ENCODE data around the gene PLD6.

- TF ChIP-seq EZH2 (IDR thresholded peaks at IDR 0.05; ENCODE audit: low read length): no peak
- TF ChIP-seq CTCF (optimal IDR thresholded peaks at IDR 0.05 in 1 of 3, IDR thresholded peaks at IDR 0.05 in 1 of 3, conservative IDR thresholded peaks at IDR 0.05 in 1 of 3; ENCODE audit: extremely low read depth in 1 of 3, insufficient read depth in 2 of 3, low read length in 3 of 3): no peak
Observed at GRCh38 chr17:17151055-17151454, 55.1 kb downstream of the PLD6 start.
